GM21381 (cell line): ENCODE data around the gene SERPINE2.
A peak's percentile ranks its signal among the peaks of the same experiment; 100 is the strongest.
"Not testable (repeated sequence)": the region's sequence is repeated elsewhere in the genome, so short reads cannot be mapped to it uniquely, and the experiment has no call there.

Experiments used
- ATAC-seq: cut with Tn5 transposase; IDR thresholded peaks from one replicate; pipeline ENCODE4 v1.9.1; 2021; ENCODE audit warnings: mild to moderate bottlenecking, moderate library complexity; ENCODE audit not compliant: unreplicated experiment

The SERPINE2 gene

DNA sequence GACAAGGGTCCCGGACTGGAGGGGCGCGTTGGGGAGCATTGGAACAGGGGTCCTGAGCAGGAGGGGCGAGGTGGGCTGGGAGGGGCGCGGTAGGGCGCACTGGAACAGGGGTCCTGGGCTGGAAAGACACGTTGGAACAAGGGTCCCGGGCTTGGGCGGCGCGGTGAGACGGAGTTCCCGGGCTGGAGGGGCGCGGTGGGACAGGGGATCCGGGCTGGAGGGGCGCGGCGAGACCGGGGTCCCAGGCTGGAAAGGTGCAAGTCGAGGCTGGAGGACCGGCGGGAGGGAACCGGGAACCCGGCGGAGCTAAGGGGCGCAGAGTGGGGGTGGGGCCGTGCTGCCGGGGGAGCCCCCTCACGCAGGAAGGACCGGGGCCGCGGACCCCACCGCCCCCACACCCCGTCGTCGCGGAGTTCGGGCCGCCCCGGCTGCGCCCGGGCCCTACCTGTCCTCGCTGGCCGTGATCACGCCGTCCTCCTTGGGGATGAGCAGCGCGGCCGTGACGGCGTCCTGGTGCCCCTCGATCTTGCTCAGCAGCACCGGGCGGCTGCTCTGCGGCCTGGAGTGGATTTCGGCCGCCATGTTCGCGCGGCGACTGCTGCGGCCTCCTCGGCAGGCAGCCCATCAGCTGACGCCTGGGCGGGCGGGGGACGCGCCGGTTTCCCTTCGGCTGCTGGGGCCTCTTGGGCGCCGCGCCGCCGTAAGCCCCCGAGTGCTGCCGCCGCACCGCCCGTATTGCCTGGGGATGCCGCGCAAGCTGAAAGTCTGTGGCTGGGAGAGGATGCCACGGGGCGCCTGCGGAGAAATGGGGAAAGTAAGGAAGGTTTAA is 94.2 kb downstream of the SERPINE2 start, which contains the start of gene WDFY1:
Gene WDFY1, minus strand, starts transcription at position 633 of the 829 bp plus-strand sequence. Its CDS starts 51 bp downstream, at position 582.
- ATAC-seq: peak; percentile 69

DNA sequence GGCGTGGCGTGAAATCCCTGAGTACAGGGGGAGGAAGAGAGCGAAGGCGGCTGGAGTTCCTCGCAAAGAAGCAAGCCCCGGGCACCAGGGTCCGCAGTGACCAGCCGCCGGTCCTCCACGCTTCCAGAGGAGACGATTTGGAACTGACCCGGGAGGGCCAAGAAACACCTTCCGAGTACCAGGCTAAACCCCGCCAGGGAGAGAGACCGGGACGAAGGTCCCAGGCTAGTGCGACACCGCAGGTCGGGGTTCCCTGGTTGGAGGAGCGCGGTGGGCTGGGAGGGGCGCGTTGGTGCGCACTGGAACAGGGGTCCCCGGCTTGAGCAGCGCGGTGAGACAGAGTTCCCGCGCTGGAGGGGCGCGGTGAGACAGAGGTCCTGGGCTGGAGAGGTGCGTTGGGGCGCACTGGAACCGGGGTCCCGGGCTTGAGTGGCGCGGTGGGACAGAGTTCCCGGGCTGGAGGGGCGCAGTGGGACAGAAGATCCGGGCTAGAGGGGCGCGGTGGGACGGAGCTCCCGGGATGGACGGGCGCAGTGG is 94.9 kb downstream of the SERPINE2 start:
- ATAC-seq: no peak

DNA sequence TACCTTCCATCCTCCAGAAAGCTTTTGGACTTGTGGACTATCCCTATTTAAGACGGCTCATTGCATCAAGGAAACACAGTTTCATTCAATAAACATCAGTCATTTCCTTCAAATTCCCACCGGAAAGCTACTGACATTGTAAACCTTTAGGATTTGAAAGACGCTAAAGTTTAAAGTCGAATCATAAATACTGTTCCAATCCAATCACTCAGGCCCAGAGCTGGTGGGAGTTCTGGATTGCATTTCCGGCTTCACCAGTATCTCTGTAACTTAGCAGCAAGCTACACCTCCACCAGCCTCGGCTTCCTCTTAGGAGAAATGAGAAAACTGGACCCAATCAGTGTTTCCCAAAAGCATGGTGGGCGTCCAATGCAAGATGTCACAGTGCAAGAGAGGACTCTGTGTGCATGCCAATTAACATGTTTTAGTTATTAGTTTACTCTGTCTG is 95.5 kb downstream of the SERPINE2 start:
- ATAC-seq: no peak

DNA sequence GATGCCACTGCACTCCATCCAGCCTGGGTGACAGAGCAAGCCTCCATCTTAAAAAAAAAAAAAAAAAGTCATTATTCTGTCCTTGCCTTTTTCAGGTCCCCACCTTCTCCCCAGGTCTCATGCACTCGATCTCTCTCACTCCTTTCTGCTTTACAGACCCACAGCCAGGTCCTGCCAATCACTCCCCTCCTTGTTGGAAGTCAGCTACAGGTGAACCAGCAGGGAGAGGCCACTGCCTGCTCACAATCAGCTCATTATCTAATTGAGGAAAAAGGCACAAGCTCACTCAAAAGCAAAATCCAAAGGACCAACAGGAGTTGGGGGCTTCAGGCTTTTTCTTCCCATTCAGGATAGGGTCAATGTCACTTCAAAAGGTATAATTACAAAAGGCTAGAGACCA is 96.0 kb downstream of the SERPINE2 start:
- ATAC-seq: no peak

DNA sequence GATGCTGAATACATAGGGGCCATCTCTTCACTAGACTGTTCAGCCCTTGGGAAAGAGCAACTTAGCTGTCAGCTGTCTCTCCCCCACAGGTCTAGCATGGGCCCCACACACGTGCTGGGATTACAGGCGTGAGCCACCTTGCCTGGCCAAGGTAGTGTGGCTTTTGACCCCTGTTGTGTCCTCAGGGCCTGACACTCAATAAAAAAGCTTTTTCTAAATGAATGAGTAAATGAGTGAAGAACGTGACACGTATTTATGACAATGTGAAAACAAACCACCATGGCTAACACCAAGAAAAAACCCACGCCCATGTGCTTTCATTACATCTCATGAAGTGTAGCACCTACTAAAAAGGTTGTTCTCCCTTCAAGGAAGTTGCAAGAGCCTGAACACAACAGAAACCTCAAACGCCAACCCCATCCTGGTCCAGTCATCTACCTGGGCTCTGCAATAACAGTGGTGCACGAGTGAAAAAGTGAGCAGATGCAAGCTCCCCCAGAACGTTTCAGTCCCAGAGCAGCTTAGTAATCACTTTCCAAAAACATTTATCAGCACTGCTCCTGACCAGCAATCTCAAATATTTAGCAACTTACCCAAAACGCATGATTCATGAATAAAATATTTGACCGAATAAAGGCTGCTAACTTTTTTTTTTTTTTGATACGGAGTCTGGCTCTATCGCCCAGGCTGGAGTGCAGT is 97.4 kb downstream of the SERPINE2 start:
- peak; percentile 58 for ATAC-seq

DNA sequence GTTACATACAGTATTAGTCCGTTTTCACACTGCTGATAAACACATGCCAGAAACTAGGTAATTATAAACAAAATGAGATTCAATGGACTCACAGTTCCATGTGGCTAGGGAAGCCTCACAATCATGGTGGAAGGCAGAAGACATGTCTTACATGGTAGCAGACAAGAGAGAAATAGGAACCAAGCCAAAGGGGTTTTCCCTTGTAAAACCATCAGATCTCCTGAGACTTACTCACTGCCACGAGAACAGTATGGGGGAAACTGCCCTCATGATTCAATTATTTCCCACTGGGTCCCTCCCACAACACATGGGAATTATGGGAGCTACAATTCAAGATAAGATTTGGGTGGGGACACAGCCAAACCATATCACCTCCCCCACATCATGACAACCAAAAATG is 99.6 kb downstream of the SERPINE2 start:
- not testable (repeated sequence) for ATAC-seq

DNA sequence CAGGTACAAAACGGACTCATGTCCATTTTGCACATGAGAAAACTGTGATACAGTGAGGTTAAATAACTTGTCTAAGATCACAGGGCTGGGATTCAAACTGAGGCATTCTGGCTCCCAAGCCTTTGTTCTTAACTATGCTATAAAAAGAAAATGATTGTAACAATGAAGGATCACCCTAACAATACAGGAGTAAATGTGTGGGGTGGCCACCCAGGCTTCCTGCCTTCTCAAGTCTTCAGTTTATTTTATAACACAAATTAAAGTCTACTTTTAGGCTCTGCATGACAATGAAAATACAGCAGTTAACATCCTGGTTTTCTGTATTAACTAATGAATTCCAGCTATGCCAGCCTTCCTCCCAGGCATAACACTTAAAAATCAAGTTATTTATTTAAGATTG is 101.6 kb downstream of the SERPINE2 start:
- no peak for ATAC-seq

DNA sequence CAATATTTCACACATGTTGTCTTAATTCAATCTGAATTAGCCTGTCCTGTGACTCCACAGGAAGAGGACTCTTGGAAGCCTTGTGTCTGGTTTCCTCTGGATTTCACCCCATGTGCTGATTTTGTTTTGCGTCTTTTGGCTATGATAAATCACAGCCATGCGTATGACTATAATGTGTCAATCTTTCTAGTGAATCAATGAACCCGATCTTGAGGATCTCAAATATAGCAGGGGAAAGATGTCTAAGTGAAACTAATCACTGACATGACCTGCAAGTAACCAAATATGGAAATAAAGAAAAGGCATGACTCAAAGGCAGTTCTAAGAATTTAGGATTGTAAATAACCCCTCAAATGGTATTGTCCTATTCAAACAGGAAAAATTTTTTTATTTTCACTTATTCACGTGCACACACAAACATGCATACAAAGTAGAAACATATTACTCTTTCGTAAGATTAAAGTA is 102.2 kb downstream of the SERPINE2 start:
- peak; percentile 26 for ATAC-seq

DNA sequence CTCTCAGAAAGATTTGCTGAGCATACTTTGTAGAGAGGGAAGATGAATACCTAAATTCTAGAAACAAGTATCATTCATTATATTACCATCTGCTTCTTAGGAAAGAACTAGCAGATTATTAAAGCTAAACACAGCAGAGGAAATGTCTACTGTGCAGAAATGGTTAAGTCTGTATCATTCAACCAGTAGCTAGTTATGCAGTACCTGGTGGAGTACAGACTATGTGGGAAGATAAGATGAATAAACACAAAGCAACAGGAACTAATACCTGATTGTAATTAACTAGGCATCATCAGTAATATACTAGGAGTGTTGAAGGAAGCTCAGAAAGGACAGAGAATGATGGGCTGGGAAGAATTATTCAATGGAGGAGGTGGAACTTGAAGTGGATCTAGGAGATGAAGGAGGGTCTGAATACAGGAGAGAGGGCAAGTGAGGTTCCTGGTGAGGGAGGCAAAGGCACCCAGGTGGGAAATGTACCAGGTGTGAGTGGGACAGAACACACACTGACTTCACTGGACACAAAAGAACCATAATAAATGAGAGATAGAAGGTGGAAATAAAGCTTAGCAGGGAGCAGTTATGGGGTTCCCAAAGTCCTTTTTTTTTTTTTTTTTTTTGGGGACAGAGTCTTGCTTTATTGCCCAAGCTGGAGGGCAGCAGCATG is 103.5 kb downstream of the SERPINE2 start:
- no peak for ATAC-seq

DNA sequence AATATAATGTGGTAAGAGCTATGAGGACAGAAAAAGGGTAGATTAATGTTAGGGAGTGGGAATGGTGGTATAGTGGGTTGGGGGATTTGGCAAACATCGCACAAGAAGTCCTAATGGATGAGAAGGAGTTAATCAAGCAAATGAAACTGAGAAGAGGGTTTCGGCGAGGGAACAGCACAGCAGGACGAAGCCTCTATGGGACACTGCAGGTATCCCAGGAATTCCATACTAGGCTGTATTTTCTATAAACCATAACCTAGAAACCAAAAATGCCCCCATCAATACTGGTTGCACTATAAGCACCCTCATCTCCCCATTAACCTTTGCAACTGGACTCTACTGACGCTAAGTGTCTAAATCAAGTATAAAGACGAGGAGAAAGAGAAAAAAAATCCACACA is 104.2 kb downstream of the SERPINE2 start:
- ATAC-seq: no peak

DNA sequence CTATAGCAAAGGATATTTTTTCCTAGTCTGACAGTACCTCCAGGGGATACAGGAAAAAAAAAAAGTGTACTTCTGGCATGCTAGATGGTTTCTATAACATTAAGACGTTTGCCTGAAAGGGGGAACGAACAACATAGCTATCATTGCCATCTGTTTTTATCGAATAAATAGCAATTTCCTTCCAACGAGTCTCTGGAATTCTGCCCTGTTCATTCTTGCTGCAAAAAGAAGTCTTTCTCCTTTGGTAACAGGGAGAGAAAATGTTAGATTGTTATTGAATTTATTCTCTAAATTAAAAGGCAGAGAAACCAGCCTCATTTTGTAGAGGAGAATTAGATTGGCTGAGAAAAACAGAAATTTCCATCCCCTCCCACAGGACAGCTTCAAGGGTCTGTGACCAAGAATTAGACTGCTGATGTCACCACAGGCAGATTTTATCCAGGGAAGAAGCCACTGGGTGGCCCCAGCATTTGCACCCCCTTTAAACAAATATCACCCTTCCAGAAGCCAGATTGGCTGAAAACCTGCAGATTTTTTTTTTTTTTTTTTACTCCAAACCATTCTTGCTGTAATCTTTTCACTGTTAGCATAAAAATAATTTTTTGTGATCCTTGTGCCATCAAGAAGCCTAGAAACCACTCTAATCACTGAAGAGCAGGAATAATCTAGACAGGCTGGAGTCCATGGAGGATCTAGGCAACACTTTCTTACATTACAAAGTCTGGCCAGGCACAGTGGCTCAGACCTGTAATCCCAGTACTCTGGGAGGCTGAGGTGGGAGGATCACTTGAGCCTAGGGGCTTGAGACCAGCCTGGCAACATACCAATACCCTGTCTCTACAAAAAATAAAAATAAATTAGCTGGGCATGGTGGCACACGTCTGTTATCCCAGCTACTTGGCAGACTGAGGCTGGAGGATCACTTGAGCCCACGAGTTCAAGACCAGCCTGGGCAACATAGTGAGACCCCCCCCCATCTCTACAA is 106.0 kb downstream of the SERPINE2 start:
- no peak for ATAC-seq

DNA sequence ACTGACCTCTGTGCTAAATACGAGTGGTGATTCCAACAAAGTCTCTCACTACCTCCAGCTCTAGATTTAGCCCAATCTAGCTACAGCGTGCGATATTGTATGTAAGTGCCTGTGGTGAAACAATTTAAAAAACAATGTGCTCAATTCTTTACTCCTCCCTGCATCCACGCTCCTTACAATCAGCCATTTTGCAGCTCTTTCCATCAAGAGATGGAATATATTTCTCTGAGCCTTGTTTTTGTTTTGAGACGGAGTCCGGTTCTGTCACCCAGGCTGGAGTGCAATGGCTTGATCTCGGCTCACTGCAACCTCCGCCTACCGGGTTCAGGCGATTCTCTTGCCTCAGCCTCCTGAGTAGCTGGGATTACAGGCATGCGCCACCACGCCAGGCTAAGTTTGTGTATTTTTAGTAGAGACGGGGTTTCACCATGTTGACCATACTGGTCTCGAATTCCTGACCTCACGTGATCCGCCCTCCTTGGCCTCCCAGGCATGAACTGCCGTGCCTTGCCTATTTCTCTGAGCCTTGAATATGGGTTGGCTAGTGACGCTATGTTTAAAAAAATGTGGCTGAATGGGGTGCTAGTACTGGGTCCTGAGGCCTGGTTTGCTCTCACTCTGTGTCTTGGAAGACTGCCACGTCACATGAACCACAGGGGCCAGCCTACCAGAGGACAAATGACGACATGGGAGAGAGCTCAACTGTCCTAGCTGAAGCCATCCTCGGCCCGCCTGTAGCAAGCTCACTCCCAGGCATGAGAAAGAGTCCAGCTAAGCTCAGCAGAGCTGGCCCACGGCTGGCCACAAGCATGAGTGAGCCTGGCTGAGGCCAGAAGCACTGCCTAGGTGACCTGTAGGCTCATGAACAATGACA is 108.7 kb downstream of the SERPINE2 start:
- no peak for ATAC-seq

DNA sequence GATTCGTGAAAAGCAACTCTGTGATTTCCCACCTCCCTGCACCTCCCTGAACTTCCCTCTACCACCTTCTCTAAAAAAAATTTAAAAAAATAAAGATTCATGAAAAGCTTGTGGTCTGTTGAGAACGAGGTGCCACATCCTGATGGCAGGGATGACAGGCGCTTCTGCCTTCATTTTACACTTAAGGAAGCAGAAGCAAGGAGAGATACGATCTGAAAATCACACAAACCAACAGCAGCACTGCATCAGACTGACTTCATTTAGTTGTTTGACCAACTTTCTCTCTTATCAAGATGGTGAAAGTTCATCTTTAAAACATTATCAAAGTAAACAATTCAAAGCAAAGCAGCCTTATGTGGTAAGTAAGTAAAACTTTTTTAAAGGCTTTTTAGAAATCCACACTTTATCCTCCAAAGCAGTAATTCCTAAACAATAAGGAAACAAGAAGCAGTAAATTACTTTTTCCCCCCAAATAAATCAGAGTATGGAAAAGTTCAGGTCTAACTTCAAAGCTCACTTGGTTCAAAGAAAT is 109.4 kb downstream of the SERPINE2 start:
- ATAC-seq: no peak

DNA sequence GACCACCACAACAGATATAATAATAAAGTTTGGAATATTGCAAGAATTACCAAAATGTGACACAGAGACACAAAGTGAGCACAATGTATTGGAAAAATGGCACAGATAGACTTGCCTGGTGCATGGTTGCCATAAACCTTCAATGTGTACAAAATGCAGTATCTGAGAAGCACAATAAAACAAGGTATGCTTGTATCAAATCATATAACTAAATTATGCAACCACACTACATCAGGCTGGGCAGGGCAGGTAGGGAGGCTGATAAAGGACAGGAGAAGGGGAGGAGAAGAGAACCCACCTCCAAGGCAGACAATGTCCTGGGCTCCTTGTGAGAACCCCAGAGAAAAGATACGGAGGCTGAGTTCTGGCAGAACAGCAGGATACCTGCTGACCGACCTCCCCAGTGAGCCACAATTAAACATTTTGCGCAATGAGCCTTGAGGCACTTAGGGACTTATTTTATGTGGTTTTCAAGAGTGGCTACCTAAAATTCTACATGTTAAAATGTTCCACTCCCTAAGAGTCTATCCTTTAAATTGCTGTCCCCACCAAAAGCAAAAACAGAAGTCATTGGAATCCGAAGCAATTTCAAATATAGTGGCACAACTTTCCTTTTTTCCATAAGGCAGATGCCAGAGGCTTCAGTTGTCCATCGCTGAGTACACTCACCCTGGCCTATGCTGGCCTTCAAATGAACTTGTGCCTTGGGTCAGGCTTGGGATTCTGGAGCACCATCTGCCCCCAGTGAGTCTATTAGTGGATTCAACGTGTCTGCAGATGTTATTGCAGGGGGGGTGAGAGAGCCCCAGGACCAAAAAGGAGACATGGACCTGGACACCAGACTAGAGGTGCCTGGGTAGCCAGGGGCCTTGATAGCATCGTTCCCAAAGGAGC is 110.7 kb downstream of the SERPINE2 start:
- ATAC-seq: no peak

DNA sequence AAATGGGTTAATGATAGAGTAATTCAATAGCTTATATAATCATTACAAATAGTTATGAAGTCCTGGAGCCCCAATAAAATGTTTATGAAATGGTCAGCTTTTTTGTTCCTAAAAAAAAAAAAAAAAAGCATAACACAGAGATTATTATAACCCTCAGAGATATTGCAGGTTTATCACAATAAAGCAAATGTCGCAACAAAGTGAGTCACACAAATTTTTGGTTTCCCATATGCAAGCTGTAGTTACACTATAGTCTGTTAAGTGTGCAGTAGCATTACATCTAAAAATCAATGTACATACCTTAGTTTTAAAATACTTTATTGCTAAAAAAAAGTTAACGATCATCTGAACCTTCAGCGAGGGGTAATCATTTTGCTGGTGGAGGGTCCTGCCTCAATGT is 114.0 kb downstream of the SERPINE2 start:
- ATAC-seq: no peak
